ENCODE data around the gene KIF25. TPM values are rescaled to one million over a fixed set of nuclear protein-coding genes. Genes with fewer than 3 reads are reported as not detected.

The KIF25 gene
- total RNA-seq, 1 experiment from 2014 or later: 0.59 TPM

- Histone ChIP-seq H3K4me2 (ENCODE audit: insufficient read depth, insufficient read length, low read length) (no peak overlapping the region), H3K14ac (ENCODE audit: insufficient read depth, low read length) (no peak overlapping the region), H2AK5ac (ENCODE audit: insufficient read length, low read length) (no peak overlapping the region), H4K5ac (ENCODE audit: insufficient read length, low read depth, low read length) (no peak overlapping the region), H3K27me3 (ENCODE audit: insufficient read depth, low read length) (no peaks in the 10 kb centered on the region), H3T11ph (ENCODE audit: low read length) (no peak overlapping the region), H2BK120ac (ENCODE audit: low read depth, low read length, poor library complexity, severe bottlenecking) (no peak overlapping the region), H3K79me2 (ENCODE audit: insufficient read depth, low read length) (no peaks in the 10 kb centered on the region), H2BK15ac (ENCODE audit: low read depth, low read length) (no peak overlapping the region), H4K20me1 (ENCODE audit: control insufficient read depth, insufficient read depth, insufficient read length) (no peaks in the 10 kb centered on the region), H3K18ac (ENCODE audit: insufficient read length, low read depth, low read length) (no peak overlapping the region), H4K91ac (ENCODE audit: insufficient read length, low read depth, low read length) (no peak overlapping the region), H3K23me2 (ENCODE audit: insufficient read length, low read depth, low read length, poor library complexity, severe bottlenecking) (no peaks in the 10 kb centered on the region), H4K8ac (replicated peaks; ENCODE audit: insufficient read length, low read depth, low read length) (no peak overlapping the region), H3K56ac (ENCODE audit: insufficient read length, low read depth, low read length) (no peak overlapping the region), H3K27ac (ENCODE audit: insufficient read length, low read depth, low read length) (no peak overlapping the region), H2BK12ac (ENCODE audit: insufficient read length, low read depth, low read length) (no peak overlapping the region), H2BK20ac (ENCODE audit: low read depth, low read length, poor library complexity, severe bottlenecking) (no peak overlapping the region), H3K4ac (ENCODE audit: low read depth, low read length) (no peak overlapping the region), H3K9ac (ENCODE audit: extremely low read depth, insufficient read length, low read length) (no peak overlapping the region), H3K23ac (ENCODE audit: insufficient read length, low read depth, low read length) (no peak overlapping the region), H3K4me1 (ENCODE audit: insufficient read depth, low read length) (no peaks in the 10 kb centered on the region), H2AFZ (ENCODE audit: low read length) (no peak overlapping the region), H2BK5ac (ENCODE audit: insufficient read length, low read length) (no peak overlapping the region), H3K79me1 (ENCODE audit: insufficient read depth, low read depth, low read length, poor library complexity, severe bottlenecking) (no peaks in the 10 kb centered on the region), H3K9me3 (ENCODE audit: control insufficient read depth, low read depth, low read length) (no peaks in the 10 kb centered on the region)
- Mint-ChIP-seq H3K4me1 (peaks cover 13 to 14% of the 10 kb centered on the region in 2 experiments), H3K27me3 (ENCODE audit: low read depth) (peaks cover 2% of the 10 kb centered on the region; the same call in 1 of the 2 replicates), H3K36me3 (ENCODE audit: insufficient read depth in 1 of 3, low read depth in 3 of 3) (peaks cover 0 to 11% (median 0%) of the 10 kb centered on the region in 3 experiments; a peak in 3 of 7 replicates), H3K4me3 (no peak overlapping the region), H3K27ac (no peak overlapping the region), H3K9me3 (peaks cover 1 to 4% of the 10 kb centered on the region in 2 experiments; a peak in 2 of 5 replicates)
- WGBS (ENCODE audit: extremely low coverage, insufficient read length, low lambda C conversion rate): no CpG with 5 or more reads among the region's 11 CpGs
- no peak for TF ChIP-seq CTCF (conservative IDR thresholded peaks at IDR 0.05)
- DNase-seq: no peak
These were observed 20.2 kb downstream of the KIF25 start for GRCh38 chr6:168017629-168018028.

All from H9 (cell line).